AG09319 (cell line): ENCODE measurements around the gene DHRS7B.
"Not testable (repeated sequence)": the region's sequence is repeated elsewhere in the genome, so short reads cannot be mapped to it uniquely, and the experiment has no call there.

Experiments used
- DNase-seq: peaks from one replicate; pipeline ENCODE4 v3.0.0-alpha.2; 2010; ENCODE audit warnings: low read depth; ENCODE audit errors: extremely low read depth
- TF ChIP-seq, protein P1 (sequence below): IDR thresholded peaks from 2 replicates; pipeline ENCODE4 v1.5.1; 2011; ENCODE audit warnings: low read depth, mild to moderate bottlenecking, inconsistent platforms, low read length, moderate library complexity

The DHRS7B gene

GRCh38 chr17:21143695-21144094, 16.9 kb downstream of the DHRS7B start:
- TF ChIP-seq, protein P1, sequence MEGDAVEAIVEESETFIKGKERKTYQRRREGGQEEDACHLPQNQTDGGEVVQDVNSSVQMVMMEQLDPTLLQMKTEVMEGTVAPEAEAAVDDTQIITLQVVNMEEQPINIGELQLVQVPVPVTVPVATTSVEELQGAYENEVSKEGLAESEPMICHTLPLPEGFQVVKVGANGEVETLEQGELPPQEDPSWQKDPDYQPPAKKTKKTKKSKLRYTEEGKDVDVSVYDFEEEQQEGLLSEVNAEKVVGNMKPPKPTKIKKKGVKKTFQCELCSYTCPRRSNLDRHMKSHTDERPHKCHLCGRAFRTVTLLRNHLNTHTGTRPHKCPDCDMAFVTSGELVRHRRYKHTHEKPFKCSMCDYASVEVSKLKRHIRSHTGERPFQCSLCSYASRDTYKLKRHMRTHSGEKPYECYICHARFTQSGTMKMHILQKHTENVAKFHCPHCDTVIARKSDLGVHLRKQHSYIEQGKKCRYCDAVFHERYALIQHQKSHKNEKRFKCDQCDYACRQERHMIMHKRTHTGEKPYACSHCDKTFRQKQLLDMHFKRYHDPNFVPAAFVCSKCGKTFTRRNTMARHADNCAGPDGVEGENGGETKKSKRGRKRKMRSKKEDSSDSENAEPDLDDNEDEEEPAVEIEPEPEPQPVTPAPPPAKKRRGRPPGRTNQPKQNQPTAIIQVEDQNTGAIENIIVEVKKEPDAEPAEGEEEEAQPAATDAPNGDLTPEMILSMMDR = no peak
- no peak for DNase-seq

GRCh38 chr17:21144299-21144698, 17.5 kb downstream of the DHRS7B start:
- not testable (repeated sequence) for DNase-seq

DNA sequence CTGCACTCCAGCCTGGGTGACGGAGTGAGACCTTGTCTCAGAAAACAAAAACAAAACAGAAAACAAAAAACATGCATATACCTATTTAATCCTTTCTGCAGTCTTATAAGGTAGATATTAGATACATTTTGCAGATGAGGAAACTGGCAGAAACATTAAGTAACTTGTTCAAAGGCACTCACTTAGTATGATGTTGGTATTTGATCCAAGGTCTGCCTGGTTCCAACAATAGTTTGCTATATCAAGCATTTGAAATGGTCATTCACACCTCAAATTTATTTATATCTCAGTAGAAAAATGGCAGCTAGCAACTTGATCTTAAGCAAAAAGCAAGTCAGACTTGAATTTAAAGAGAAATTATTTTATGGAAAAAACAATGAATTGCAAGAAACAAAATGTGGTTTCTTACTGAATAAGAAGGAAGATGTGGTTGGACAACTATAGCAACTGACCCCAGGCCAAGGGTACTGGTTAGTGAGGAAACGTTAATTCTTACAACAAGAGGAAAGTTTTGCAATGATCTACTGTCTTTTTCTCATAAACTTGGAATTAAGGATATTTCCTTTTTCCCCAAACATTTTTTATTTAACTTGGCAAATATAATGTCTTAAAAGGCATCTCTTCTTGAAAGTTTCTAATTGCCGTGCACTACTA, 19.7 kb downstream of the DHRS7B start:
- no peak for DNase-seq
- TF ChIP-seq, protein P1 = no peak

- no peak for DNase-seq
- TF ChIP-seq, protein P1 = no peak
Observed at GRCh38 chr17:21149621-21150020, 22.9 kb downstream of the DHRS7B start.

GRCh38 chr17:21152731-21153130, 26.0 kb downstream of the DHRS7B start:
- DNase-seq = no peak
- TF ChIP-seq, protein P1 = no peak

GRCh38 chr17:21157586-21158370, 31.0 kb downstream of the DHRS7B start:
- TF ChIP-seq, protein P1 = no peak
- no peak for DNase-seq

- TF ChIP-seq, protein P1 = no peak
- no peak for DNase-seq
Observed at GRCh38 chr17:21160401-21160800, 33.6 kb downstream of the DHRS7B start.
